Esophagus squamous epithelium (tissue), 5 donors: ENCODE measurements around the gene FNIP2. TPM values are rescaled to one million over a fixed set of nuclear protein-coding genes. Genes with fewer than 3 reads are reported as not detected.
"Not testable (repeated sequence)": the region's sequence is repeated elsewhere in the genome, so short reads cannot be mapped to it uniquely, and the experiment has no call there.

Experiments used
- DNase-seq: peaks from one replicate; lab custom pipeline; 2025; lab: John Stamatoyannopoulos, UW
- H3K27ac ChIP-seq, 4 donors: fragments of 200-600 bp; sonication (generic); one replicate each; pipeline ENCODE4 v1.5.1; 2016 to 2019; ENCODE audit warnings: mild to moderate bottlenecking in 1 of 4
- H3K27me3 ChIP-seq, 4 donors: fragments of 200-600 bp; sonication (generic); 1 replicate in 3 of 4; 2 replicates in 1 of 4; pipeline versions ENCODE4 v1.5.1 to v1.6.0; 2017 to 2021; ENCODE audit warnings: antibody characterized with exemption in 1 of 4
- H3K36me3 ChIP-seq, 3 donors: fragments of 200-600 bp; sonication (generic); one replicate each; pipeline ENCODE4 v1.5.1; 2016 to 2019
- H3K4me1 ChIP-seq, 3 donors: fragments of 200-600 bp; sonication (generic); one replicate each; pipeline ENCODE4 v1.5.1; 2017 to 2019
- H3K4me3 ChIP-seq, 4 donors: fragments of 200-600 bp; sonication (generic); 1 replicate in 3 of 4; 2 replicates in 1 of 4; pipeline ENCODE4 v1.5.1; 2016 to 2019; ENCODE audit warnings: mild to moderate bottlenecking in 2 of 4, moderate library complexity in 1 of 4
- H3K9me3 ChIP-seq, 3 donors: fragments of 200-600 bp; sonication (generic); one replicate each; pipeline ENCODE4 v1.5.1; 2016 to 2019
- CTCF ChIP-seq, 6 experiments: fragments of 450-650 bp in 4 of 6; fragments of 200-600 bp in 2 of 6; sonication (generic) in 2 of 6; IDR thresholded peaks; one replicate each; pipeline ENCODE4 v1.5.1; 2016 to 2019; ENCODE audit warnings: antibody characterized with exemption in 6 of 6, mild to moderate bottlenecking in 4 of 6, moderate library complexity in 4 of 6
- POLR2A ChIP-seq, 4 donors: fragments of 450-650 bp; IDR thresholded peaks; one replicate each; pipeline ENCODE4 v1.6.1; 2017; ENCODE audit warnings: antibody characterized with exemption in 4 of 4, mild to moderate bottlenecking in 4 of 4, moderate library complexity in 3 of 4
- WGBS, 2 donors: methylation state at CpG; one replicate each; pipeline ENCODE4 v1.1.5; 2018; 5-methylcytosine and 5-hydroxymethylcytosine counted together
- intact Hi-C: fragments of 100-400 bp; cut with DNase I; formaldehyde crosslinking; loops from one replicate; pipeline ENCODE4 v1.15.0; 2022
- total RNA-seq, 4 donors: library from RNA; depleted of rRNA; stranded (reverse); fragments of >200 nt; gene quantifications; one replicate each; pipeline ENCODE4 v1.1.0, GENCODE V29; 2016
- donor health status: DM: yes; HTN: yes; CAD: no.

FNIP2 gene
- total RNA-seq, 4 donors from 2014 or later, result 6.0 to 28.8 (median 12.4) TPM

GRCh38 chr4:158756588-158756987 is 12.2 kb upstream of the FNIP2 start:
- Histone ChIP-seq H3K27ac (no peak overlapping the region), H3K9me3 (no peaks in the 10 kb centered on the region), H3K4me1 (no peaks in the 10 kb centered on the region), H3K27me3 (no peaks in the 10 kb centered on the region), H3K4me3 (no peak overlapping the region), H3K36me3 (no peaks in the 10 kb centered on the region)
- TF ChIP-seq POLR2A (IDR thresholded peaks at IDR 0.05) (no peak), CTCF (IDR thresholded peaks at IDR 0.05) (no peak)
- intact Hi-C loops, result no loop called here
- no peak for DNase-seq

GRCh38 chr4:158758142-158758541 is 10.7 kb upstream of the FNIP2 start:
- H3K27ac ChIP-seq, result no peak overlapping the region
- intact Hi-C loops, result no loop called here
- H3K9me3 ChIP-seq, result no peaks in the 10 kb centered on the region
- TF ChIP-seq CTCF (IDR thresholded peaks at IDR 0.05) (no peak), POLR2A (IDR thresholded peaks at IDR 0.05) (no peak)
- no peaks in the 10 kb centered on the region for H3K4me1 ChIP-seq
- no peaks in the 10 kb centered on the region for H3K27me3 ChIP-seq
- WGBS, 2 donors, result 70 to 73% methylated on average over 4 of the region's 4 CpGs
- no peaks in the 10 kb centered on the region for H3K36me3 ChIP-seq
- H3K4me3 ChIP-seq, result no peak overlapping the region
- no peak for DNase-seq

GRCh38 chr4:158758703-158759102 is 10.1 kb upstream of the FNIP2 start:
- H3K27ac ChIP-seq, result no peak overlapping the region
- no peak overlapping the region for H3K4me3 ChIP-seq
- WGBS, 2 donors, result 72 to 74% methylated on average over 4 of the region's 4 CpGs
- intact Hi-C loops, result no loop called here
- no peaks in the 10 kb centered on the region for H3K27me3 ChIP-seq
- H3K4me1 ChIP-seq, result no peaks in the 10 kb centered on the region
- DNase-seq, result no peak
- no peaks in the 10 kb centered on the region for H3K36me3 ChIP-seq
- no peaks in the 10 kb centered on the region for H3K9me3 ChIP-seq
- TF ChIP-seq CTCF (IDR thresholded peaks at IDR 0.05), result no peak
- no peak for TF ChIP-seq POLR2A (IDR thresholded peaks at IDR 0.05)

GRCh38 chr4:158759539-158759938 is 9.3 kb upstream of the FNIP2 start:
- H3K9me3 ChIP-seq, H3K27me3 ChIP-seq, H3K4me3 ChIP-seq, H3K36me3 ChIP-seq, H3K4me1 ChIP-seq, H3K27ac ChIP-seq, DNase-seq, intact Hi-C loops: not testable (repeated sequence)
- 95 to 100% methylated on average over 4 of the region's 20 CpGs for WGBS, 2 donors

- no peak for DNase-seq
- Histone ChIP-seq H3K4me1 (no peaks in the 10 kb centered on the region), H3K27ac (no peak overlapping the region), H3K36me3 (no peaks in the 10 kb centered on the region), H3K9me3 (no peaks in the 10 kb centered on the region), H3K4me3 (no peak overlapping the region), H3K27me3 (no peaks in the 10 kb centered on the region)
- intact Hi-C loops, result no loop called here
- WGBS, 2 donors, result 66 to 75% methylated on average over 4 of the region's 4 CpGs
- TF ChIP-seq CTCF (IDR thresholded peaks at IDR 0.05) (no peak), POLR2A (IDR thresholded peaks at IDR 0.05) (no peak)
Observed at GRCh38 chr4:158760866-158761265, 8.0 kb upstream of the FNIP2 start.

- H3K27ac ChIP-seq, result no peak overlapping the region
- no peaks in the 10 kb centered on the region for H3K9me3 ChIP-seq
- no peak for DNase-seq
- no peaks in the 10 kb centered on the region for H3K36me3 ChIP-seq
- no peak overlapping the region for H3K4me3 ChIP-seq
- intact Hi-C loops, result no loop called here
- 63 to 75% methylated on average over 4 of the region's 4 CpGs for WGBS, 2 donors
- no peak for TF ChIP-seq POLR2A (IDR thresholded peaks at IDR 0.05)
- no peak for TF ChIP-seq CTCF (IDR thresholded peaks at IDR 0.05)
- H3K4me1 ChIP-seq, result peaks cover 0 to 8% (median 0%) of the 10 kb centered on the region in 3 donors
- H3K27me3 ChIP-seq, result no peaks in the 10 kb centered on the region
Observed at GRCh38 chr4:158762553-158762952, 6.3 kb upstream of the FNIP2 start.
